K562 treated with DMSO at 1 percent for 12 hours (cell line): ENCODE data around the gene GPR15LG. TPM values are rescaled to one million over a fixed set of nuclear protein-coding genes. Genes with fewer than 3 reads are reported as not detected.

Source experiments
- total RNA-seq: library from RNA; unstranded; fragments of 300-600 nt; gene quantifications from 2 replicates; pipeline ENCODE4 v1.2.3, GENCODE V29; 2022; ENCODE audit not compliant: insufficient read depth

GPR15LG gene
- not detected in 2 replicates for total RNA-seq

DNA sequence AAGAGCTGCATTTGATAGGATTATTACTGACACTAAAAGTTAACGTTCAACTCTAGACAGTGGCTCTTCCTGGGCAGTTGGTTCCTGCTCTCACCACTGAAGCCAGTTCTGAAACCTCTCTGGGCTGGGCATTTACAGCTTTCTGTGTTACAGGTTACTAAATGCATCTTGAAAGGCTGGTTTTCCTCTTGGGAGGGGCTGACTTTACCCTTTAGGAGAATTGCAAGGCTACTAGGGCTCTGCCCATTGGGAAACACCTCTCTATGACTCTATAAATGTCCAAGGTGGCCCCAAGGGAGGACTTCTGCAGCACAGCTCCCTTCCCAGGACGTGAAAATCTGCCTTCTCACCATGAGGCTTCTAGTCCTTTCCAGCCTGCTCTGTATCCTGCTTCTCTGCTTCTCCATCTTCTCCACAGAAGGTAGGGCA, at the start of gene GPR15LG:
GPR15LG (plus strand) TSS at position 301 of the 429 bp plus-strand sequence; CDS start at position 352, 51 bp downstream.

DNA sequence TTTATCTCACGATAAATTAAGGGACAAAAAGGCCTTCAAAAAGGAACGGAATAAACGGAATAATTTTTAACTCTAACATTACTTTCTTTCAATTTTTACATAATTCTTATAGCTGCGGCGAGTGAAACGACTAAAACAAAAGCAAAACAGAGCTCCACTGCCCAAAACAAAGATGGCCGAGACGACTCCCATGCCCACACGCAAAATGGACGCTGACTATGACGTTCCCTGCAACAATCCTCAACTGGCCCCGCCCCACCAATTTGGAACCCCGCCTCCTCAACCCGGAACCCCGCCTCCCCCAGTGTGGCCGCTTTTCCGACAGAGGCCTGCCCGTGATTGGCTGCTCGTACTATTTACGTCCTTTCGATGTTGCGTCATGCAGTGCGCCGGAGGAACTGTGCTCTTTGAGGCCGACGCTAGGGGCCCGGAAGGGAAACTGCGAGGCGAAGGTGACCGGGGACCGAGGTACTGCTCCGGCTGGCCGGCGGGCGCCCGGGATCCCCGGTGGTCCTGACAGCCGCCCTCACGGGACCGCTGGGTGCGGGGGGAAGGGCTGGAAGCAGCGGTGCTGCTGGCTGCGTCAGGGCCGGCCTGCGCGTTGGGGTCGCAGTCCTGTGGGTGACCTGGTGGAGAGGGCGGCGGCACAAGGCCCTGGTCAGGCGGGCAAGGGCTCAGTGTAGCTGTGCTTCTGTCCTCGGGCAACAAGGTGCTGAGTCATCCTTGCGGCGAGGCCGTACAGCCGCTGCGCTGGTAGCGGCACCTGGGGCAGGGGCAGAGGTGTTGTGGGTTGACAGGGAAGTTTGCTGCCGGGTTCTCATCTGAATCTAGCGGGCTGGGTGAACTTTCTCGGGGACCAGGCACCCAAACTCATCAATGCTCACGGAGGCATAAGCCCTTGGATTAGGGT, 34.2 kb upstream of the GPR15LG start, which contains the start of gene GHITM:
GHITM (plus strand) TSS at position 384 of the 910 bp plus-strand sequence. CDS start 1,992 bp downstream, outside the sequence.

DNA sequence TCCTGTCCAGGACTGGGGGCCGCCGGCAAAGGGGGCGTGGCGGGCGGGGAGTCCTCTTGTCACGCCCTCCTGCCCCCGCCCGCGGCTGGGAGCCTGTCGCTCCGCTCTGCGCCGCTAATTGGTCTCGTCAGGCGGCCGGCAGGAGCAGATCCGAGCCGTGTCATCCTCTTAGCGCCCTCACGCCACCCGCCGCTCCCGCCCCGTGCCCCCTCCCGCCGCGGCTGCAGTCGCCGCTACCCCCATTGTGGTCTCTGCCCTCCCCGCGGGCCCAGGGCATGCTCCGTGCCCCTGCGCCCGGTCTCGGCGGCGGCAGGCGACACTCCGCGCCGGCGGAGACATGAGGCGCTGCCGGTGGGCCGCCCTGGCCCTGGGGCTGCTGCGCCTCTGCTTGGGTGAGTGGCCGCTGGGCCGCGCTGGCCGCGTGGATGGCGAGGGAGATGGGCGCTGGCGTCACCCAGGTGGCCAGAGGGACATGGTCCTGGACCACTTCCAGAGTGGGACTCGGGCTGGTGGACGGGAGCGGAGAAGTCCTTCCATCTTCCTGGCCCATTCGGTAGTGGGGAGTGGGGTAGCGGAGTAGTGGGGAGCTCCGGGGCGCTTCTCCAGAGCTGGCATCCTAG, 20.9 kb downstream of the GPR15LG start, which contains the start of gene CDHR1:
CDHR1 (plus strand) TSS at position 114 of the 620 bp plus-strand sequence; CDS start at position 338, 224 bp downstream.

DNA sequence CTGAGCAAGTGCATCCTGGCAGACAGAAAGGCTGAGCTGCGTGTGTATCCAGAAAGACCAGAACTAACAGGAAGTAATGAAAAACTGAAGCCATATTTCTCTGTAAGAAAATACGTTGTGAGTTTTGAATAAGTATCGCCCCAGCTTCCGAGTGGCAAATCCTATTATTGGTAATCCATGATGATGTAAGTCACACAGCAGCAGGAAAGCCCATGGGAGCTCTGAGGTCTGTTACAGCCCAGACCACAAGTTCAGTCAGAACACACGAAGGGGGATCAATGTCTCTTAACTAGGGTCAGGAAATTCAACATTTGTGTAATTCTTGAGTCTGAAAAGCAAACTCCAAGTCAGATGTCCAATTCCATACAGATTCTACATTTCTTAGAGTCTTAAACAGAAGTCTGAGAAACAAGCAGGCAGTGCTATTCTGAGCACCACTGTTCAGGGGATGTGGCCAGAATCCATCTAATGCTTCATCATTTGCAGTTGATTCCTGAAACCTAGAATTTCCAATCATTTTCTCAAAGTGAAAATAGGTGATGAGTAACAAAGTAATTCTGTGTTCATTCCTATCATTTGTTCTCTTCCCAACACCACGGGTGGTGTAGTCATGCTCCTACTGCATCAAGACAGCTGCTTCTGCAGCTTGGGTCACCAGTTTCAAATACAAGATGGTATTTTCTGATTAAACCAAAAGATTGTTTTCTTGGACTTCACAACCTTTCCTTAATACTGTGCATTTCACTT, 52.0 kb downstream of the GPR15LG start, which contains the start of gene LRIT2:
LRIT2 (minus strand) TSS at position 118 of the 747 bp plus-strand sequence; CDS start at position 94, 24 bp downstream.

Other genes with a start within 250 kb of the GPR15LG start
- 301 and 393 TPM in 2 replicates for gene GHITM, start 34.3 kb upstream of the GPR15LG start, total RNA-seq
- 0.20 and 0.43 TPM in 2 replicates for gene CDHR1, start 20.7 kb downstream of the GPR15LG start, total RNA-seq
- gene LRIT2, start 51.7 kb downstream of the GPR15LG start, total RNA-seq = not detected in 2 replicates
- gene LRIT1, start 67.7 kb downstream of the GPR15LG start, total RNA-seq = not detected in 2 replicates
- gene RGR, start 71.3 kb downstream of the GPR15LG start, total RNA-seq = not detected in 2 replicates
- gene CCSER2, start 154.8 kb downstream of the GPR15LG start, total RNA-seq = 2.7 and 8.5 TPM in 2 replicates